NB4 (cell line): Measurements from ENCODE around the gene SDK2.

ENCODE experiments used
- CTCF ChIP-seq: IDR thresholded peaks from one replicate; pipeline ENCODE4 v1.5.1; 2012; ENCODE audit warnings: low read depth, low read length
- POLR2A ChIP-seq: IDR thresholded peaks from 2 replicates; pipeline ENCODE4 v1.6.1; 2011; ENCODE audit warnings: mild to moderate bottlenecking; ENCODE audit not compliant: insufficient read length; ENCODE audit errors: extremely low read depth

- TF ChIP-seq POLR2A (no peak), CTCF (no peak)
Measured at GRCh38 chr17:73320601-73321264, 323.5 kb downstream of the SDK2 start.
